ENCODE results near the gene HYDIN.
"Not testable (repeated sequence)": the region's sequence is repeated elsewhere in the genome, so short reads cannot be mapped to it uniquely, and the experiment has no call there.

HYDIN gene

DNA sequence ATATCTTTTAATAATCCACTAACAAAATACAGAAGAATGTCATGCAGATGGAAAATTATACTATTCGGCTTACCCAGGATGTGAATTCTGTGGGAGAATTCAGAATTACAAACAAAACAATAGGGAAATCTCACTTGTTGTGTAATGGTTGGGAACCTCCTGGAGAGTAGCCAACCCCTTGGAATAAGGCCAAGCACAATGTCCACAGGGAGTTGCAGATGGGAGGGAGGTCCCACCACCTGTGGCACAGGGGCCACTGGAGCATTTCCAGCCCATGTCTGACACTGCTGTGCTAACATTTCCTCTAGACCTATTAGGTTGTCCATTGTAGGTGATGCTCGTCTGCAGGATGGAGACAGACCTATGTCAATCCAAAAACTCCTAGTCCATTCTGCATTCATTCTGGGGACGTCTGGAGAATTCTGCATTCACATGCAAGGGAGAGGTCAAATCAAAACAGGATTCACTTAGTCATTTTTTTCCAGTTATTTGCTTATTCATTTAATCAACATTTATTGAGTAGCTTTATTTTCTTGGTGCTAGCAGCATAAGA is 120.8 kb downstream of the HYDIN start:
- DNase-seq (ENCODE audit: low spot score): not testable (repeated sequence)

DNA sequence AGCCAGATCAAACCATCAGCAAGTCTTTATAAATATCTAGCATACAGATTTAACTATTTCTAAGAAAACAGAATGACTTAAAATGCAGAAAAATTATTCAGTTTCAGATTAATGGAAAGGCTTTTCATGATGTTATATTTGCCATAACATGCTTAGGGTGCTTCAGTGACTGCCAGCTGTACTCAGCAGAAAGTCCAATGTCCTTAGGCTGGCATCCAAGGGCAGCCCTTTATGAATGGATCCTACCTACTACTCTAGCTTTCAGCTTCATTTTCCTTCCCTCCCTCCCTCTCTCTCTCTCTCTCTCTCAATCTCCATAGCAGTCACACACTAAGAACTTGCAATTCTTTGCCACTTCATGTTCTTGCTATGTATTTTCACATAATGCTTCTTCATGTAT is 124.6 kb downstream of the HYDIN start:
- not testable (repeated sequence) for DNase-seq (ENCODE audit: low spot score)

DNA sequence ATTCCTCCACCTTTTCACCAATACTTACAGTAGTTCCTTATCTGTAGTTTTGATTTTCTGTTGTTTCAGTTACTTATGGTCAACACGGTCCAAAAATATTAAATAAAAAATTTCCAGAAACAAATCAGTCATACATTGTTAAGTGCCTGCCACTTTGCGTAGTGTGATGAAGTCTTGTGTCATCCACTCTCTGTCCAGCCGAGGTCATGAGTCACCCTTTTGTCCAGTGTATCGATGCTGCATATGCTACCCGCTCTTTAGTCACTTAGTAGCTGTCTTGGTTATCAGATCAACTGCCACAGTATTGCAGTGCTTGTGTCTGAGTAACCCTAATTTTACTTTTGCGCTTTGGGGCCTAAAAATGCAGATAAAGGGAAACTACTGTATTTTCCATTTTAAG is 146.9 kb downstream of the HYDIN start:
- not testable (repeated sequence) for DNase-seq (ENCODE audit: low spot score)

DNA sequence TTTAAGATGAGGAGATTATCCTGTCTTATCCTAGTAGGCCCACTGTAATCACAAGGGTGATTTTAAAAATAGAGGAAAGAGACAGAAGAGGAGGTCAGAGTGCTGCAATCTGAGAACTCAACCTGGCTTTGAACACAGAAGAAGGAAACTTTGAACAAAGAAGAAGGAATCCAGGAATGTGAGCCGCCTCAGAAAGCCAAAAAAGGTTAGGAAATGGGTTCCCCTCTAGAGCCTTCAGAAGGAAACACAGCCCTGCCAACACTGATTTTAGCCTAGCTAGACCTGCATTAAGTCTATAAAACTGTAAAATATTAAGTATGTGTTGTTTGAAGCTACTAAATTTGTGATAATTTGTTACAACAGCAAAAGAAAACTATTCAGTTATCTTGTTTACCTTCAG is 149.7 kb downstream of the HYDIN start:
- DNase-seq (ENCODE audit: low spot score): not testable (repeated sequence)

DNA sequence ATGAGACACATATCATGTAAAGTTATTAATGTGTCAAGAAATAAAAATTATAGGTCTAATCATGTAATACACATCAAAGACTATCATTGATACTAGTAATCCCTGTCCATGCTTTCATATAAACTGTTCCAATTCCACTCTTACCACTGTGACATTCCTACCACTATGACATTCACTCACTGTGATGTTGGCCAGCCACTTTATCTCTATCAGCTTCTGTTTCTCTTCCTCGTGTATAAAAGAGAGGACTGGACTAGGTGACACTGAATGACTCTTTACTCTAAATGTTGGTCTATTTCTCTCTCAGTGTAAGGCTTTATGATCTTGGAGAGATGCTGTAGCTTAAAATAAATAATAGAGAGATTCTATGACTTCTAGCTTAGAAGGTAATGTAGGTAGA is 150.3 kb downstream of the HYDIN start:
- DNase-seq (ENCODE audit: low spot score): not testable (repeated sequence)

DNA sequence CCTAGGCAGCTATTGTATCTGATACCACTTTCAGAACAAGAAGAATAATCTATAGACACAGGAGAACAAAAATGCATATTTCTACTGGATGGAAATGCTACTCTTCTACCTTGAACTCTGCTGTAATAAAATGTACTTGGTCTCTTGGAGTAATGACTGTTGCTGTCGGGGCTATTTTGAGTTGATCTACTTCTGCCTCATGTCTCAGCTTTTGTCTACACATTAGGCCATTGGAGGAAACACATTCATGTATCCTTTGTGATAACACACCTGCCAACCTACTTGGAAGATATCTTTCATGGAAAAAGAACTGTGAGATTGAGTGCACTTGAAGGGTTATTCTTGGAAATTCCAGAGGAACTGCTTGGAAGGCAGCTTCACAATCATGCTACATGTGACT is 159.9 kb downstream of the HYDIN start:
- not testable (repeated sequence) for DNase-seq (ENCODE audit: low spot score)

DNA sequence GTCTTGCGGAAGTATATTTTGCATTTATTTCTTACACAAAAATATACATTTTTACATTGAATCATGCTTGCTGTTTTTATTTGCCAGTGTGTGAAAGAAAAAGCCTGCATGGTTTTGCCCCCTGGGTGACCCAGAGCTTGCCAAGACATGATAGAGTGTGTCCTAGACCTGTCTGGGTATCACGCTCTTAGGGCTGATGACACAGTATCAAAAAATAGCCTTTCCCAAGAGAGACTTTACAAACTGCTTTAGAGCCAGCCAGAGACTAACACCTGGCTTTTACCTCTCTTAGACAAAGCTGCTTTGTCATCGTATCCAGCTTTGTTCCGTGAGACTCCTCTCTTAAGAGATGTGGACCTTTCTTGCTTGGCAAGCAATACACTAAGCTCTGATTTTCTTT is 160.7 kb downstream of the HYDIN start:
- not testable (repeated sequence) for DNase-seq (ENCODE audit: low spot score)

DNA sequence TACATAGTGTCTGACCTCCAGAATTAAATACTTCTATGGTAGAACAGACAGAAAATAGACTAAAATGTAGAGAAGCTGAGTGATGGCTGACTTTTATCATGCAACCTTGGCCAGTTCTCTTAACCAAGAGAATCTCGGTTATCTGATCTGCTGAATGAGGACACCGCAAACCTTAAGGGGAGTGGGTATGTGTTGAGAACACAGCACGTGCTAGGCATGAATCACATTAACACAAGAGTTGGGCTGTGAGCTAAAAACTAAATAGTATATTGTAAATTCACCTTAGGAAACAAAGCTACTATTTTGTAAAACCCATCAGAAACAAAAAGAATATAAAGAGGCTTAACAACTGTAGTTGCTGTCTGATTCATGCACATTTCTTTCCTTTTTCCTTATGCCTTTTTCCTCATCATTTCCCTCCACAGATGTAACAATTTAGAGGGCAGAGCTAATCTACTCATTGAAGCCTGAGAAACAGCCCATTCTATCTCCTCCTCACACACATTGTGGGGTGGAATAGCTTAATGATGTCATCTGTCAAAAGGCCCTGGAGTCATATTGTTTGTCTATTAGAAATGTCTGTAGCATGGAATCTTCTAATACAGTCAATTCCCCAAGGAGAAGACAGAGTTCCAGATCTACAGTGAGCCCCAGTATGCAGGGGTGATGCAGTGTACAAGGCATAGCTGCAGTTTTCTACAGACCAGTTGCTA is 176.5 kb downstream of the HYDIN start:
- DNase-seq (ENCODE audit: low spot score): not testable (repeated sequence)

DNA sequence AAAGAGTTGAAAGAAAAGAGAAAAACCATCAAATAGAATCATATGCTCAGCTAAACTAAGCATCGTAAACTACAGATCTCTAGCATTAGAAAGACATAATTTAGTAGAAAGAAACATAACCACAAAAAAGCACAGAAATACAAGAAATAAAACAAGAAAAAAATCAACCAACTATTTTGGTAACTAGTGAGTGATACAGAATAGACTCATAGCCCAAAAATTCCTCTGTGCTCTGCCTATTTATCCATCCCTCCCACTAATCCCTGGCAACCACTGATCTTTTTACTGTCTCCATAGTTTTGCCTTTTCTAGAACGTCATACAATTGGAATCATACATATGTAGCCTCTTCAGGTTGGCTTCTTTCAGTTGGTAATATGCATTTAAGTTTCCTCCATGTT is 180.2 kb downstream of the HYDIN start:
- DNase-seq (ENCODE audit: low spot score): not testable (repeated sequence)

DNA sequence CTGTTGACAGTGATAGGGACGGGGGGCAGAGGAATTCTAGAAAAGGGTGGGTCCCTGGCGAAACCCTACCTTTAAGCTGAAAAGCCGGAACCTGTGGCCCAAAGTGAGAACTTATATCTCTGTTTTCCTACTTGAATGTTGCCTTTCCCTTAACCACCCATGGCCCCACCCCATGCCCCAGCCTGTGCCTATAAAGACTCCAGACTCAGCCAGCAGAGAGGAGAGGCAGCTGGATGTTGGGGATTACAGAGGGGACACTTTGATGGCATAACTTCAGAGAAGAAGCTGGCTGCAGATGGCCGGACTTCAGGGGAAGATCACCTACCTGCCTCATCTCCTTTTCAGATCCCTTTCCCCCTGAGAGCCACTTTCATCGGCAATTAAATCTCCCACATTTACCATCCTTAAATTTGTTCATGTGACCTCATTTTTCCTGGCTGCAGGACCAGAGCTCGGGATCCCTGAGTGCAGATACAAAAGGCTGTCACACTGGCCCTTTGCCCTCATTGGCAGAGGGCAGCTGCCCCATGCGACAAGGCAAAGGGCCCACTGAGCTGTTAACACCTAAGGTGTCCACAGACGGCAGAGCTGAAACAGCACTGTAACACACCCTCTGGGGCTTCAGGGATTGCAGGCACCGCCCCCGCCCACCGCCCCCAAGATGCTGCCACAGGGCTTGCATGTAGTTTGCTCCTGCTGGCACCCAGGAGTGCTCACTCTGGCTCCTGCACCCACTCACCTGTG is 191.0 kb downstream of the HYDIN start:
- DNase-seq (ENCODE audit: low spot score): not testable (repeated sequence)

DNA sequence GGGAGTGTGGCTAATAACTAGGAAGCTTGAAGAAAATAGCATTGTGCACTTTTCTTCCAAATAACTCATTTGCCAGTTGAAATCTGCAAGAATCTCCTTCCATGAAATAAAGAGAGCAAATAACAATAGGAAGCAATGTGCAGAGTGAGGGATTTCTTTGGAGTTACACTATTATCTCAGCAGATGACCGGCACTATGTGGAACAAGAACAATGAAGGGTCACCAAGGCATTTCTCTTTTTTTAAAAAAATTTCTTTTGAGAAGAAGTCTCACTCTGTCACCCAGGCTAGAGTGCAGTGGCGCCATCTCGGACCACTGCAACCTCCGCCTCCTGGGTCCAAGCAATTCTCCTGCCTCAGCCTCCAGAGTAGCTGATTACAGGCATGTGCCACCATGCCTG is 192.1 kb downstream of the HYDIN start:
- not testable (repeated sequence) for DNase-seq (ENCODE audit: low spot score)

DNA sequence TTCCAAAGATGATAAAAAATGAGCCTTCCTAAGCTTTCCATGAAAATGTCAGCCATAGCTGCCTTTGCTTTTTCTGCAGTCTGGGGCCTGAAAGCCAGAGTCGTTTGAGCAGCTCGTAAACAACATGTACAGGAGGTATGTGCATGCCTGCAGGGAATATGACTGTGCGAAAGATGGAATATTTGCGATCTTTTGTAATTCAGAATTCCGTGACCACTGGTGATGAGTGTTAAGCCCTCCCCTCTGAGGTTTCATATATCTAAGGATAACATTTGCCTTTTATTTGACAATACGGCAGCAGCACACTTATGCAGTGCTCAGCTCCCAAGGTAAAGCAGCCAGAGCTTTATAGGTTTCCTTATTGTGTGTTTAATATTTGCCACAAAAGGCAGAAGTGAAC is 192.5 kb downstream of the HYDIN start:
- DNase-seq (ENCODE audit: low spot score): not testable (repeated sequence)

DNA sequence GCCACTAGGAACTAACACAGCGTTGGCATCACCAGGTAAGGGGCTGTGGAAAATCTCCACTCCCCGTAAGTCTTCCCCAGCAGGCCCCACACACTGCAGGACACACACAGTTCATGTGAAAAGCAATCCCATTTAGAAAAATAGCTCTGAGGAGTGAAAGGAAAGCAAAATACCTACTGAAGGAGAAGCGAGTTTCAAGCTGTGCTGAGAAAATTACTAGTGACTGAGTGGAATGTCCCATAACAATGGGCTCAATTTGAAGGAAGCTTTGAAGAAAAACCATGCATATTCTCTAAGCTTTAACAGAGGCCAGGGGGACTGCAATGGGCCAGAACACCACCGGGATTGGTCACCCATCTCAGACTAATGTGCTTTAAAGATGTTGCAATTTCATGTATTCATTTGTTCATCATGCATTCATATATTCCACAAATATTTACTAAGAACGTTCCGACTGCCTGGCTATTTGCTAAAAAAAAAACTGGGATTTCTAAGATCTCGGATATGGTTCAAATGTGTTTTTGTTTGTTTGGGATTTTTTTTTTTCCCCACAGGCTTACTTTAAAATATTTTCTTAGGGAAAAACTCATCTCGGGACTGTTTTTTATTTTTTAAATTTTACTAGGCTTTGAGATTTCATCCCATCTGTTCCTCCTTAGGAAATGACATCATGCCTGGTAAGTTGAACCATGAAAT is 202.3 kb downstream of the HYDIN start:
- DNase-seq (ENCODE audit: low spot score): not testable (repeated sequence)

DNA sequence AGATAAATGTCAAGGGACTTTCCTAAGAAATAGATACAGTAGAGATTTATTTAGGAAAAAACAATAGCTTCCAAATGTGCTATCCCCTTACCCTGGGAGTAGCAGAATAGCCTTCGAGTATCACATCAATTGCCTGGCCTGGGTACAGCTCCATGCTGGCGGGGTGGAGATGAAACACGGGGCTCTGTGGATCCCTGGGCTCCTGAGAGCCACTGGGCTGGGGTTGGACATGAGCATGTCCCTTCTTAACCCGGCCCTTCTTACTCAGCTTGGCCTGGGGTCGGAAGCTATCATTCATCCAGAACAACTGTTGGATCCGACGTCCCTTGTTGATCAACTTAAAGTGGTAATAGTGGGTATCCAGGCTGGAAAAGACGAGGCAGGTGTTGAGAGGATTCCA is 203.0 kb downstream of the HYDIN start:
- not testable (repeated sequence) for DNase-seq (ENCODE audit: low spot score)

DNA sequence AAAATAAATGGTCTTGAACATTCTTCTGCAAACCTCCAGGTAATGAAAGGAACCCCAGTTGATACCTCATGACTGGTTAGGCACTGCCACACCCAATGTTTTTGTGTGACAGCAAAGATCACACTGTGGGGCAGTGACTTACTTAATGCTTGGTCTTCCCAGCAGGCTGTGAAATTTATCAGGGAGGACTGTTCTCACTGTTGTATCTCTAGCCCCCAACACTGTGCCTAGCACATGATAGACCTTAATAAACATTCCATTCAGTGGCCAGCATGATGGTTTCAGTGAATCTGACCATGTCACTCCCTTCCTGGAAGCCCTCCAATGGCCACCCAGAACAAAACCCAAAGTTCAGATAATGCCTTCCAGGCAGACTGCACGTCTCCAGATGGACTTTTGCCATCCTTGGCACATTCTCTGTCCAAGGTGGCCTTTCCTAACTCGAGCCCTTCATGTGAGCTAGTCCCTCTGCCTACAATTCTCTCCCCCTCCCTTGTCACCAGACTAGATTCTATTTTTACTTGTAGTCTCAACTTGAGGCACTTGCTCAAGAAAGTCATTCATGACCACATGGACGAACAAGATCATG is 206.6 kb downstream of the HYDIN start:
- DNase-seq (ENCODE audit: low spot score): not testable (repeated sequence)

DNA sequence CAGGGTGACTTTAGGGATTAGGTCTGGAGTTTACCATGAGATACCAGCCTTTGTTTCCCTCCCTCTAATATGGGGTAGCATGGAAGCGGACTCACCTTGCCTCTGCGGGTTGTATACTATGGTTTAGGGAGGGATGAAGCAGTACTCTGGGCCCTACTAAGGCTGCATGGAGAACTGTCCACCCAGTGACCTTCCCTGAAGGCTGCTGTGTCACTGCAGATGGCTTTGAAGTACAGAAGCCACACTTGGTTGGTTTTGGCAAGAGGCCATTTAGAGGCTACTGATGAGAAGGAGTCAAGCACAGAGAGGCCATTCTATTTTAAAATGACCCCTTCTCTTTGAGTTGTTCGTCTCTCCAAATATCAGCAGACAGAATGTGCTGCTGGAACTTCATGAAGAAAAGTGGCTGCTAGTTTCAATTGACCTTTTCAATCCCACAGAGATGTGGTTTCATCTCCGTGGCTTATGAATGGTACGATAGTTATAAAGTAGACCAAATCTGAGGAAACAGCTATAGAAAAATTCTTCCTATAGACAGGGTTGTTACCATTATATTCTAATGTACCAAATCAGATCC is 208.5 kb downstream of the HYDIN start:
- not testable (repeated sequence) for DNase-seq (ENCODE audit: low spot score)

DNA sequence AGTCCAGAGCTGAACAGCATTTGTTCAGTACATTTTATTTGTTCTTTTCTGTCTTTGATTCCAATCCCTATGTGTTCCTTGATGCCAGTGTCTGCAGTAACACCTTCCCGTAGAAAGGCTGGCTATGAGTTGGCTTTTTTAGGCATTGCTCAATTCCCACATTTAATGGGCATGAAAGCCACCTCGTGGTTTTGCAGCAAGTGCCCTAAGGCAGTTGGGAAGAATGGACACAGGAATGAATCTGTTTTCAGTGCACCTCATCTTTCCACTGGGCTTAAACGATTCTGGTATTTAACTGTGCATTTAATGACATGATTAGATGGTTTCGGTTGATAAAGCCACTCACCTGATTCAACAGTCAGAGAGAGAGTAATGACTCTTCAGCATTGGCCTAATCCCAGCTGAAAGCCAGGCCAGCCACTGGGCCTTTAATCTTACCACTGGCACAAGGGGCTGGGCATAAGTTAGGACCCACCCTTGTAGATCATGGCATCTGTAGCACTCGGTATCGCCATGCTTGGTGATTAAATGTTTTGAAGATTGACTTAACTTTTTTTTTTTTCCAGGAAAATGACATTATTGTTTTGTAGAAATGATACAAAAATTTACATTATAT is 211.3 kb downstream of the HYDIN start:
- DNase-seq (ENCODE audit: low spot score): not testable (repeated sequence)

DNA sequence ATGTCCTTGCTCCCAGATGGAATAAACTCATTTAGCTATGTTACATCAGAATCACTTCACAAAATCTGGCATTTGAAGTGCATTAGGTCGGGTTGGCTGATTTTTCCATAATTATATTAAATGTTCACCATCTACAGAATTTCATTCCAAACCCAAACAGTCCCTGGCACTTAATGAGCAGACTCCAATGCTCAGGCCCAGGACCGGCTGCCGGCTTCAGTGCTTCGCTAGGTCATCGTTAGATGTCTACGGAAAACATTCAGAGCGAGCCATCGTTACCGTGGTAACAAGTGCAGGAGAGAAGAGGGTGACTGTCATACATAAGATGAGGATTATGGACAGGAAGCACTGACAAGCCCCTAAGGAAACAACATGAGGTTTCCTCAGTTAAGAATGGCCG is 215.1 kb downstream of the HYDIN start:
- DNase-seq (ENCODE audit: low spot score): not testable (repeated sequence)

DNA sequence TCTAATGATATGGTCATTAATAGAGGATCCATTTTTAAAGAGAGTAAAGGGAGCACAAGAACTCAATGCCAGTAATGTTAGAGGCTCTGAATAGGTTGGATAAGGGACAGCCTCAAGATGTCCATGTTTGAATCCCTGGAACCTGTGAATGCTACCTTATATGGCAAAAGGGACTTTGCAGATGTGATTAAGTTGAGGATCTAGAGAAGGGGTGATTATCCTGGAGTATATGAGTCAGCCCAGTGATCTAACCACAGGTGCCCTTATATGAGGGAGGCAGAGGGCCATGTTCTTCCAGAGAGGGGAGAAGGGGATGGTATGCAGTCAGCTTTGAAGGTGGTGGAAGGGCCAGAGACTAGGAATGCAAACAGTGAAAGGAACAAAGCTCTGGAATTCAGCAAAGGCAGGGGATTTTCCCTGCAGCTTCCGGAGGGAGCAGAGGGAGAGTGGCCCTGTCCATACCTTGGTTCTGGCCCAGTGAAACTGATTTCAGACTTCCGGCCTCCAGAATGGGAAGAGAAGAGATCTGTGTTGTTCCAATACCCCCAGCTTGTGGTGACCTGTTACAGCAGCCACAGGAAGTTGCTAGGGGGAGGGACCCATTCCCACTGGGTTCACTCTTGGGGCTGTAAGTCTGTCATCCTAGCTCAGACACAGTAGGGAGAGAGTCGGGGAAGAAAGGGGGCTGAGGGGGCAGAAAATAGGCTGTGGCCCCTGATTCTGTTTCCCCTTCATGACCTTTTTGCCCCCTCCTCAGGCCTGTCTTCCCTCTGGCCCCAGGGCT is 220.9 kb downstream of the HYDIN start:
- DNase-seq (ENCODE audit: low spot score): not testable (repeated sequence)

DNA sequence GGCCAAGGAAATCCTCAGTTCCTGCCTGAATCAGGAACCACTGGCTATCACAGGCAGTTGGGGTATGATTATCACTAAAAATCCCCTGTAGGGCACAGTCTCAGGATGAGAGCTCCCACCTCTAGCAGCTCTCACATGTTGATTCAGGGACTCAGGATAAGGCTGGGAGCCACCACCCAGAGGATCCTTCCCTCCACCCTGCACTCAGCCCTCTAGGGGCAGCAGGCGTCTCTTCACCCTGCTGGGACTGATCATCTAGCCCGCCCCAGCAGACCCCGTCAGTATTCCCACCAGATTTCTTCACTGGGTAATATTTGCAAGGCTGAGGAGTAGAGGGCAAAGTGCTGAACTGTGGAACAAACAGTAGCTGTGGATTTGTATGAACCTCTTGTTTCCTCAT is 224.0 kb downstream of the HYDIN start:
- not testable (repeated sequence) for DNase-seq (ENCODE audit: low spot score)
